HG03460 (cell line): ENCODE measurements around the gene FRAT2.
A peak's percentile ranks its signal among the peaks of the same experiment; 100 is the strongest.

ENCODE experiments used
- ATAC-seq: cut with Tn5 transposase; IDR thresholded peaks from one replicate; pipeline ENCODE4 v1.9.1; 2021; ENCODE audit not compliant: unreplicated experiment

Gene FRAT2

GRCh38 chr10:97334370-97335175 is at the start of gene FRAT2:
Gene FRAT2, minus strand, starts transcription at chr10:97334729. Its CDS starts 157 bp downstream, at chr10:97334572.
- peak; percentile 80 for ATAC-seq

DNA sequence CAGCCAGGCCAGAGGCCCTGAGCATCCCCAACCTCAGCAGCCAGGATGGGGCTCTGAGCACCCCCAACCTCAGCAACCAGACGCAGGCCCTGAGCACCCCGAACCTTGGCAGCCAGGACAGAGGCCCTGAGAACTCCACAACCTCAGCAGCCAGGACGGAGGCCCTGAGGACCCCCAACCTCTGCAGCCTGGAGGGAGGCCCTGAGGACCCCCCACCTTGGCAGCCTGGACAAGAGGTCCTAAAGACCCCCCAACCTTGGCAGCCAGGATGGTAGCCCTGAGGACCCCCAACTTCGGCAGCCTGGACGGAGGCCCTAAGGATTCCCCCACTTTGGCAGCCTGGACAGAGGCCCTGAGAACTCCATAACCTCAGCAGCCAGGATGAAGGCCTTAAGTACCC is 49.6 kb upstream of the FRAT2 start:
- no peak for ATAC-seq

DNA sequence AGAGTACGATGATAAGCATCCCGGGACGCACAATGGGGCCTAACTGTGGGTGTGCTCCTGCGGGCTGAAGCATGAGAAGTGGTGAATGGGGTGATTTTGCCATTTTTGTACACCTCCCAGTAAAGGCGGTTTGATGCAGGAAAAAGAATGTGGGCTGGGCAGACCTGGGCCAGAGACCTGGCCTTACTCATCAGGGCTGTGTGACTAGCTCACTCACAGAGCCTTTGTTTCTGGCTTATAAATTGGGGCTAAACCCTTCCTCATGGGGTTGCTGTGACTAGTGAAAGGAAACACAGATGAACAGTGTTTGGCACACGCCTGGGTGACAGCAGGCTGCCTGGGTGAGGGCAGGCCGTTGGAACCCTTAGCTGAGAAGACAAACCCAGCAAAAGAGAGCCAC is 48.6 kb upstream of the FRAT2 start:
- ATAC-seq = no peak

GRCh38 chr10:97381626-97382025 is 47.1 kb upstream of the FRAT2 start:
- no peak for ATAC-seq

- ATAC-seq = no peak
Observed at GRCh38 chr10:97380516-97380915, 46.0 kb upstream of the FRAT2 start.

GRCh38 chr10:97378933-97379921 is 44.7 kb upstream of the FRAT2 start:
- ATAC-seq = no peak

DNA sequence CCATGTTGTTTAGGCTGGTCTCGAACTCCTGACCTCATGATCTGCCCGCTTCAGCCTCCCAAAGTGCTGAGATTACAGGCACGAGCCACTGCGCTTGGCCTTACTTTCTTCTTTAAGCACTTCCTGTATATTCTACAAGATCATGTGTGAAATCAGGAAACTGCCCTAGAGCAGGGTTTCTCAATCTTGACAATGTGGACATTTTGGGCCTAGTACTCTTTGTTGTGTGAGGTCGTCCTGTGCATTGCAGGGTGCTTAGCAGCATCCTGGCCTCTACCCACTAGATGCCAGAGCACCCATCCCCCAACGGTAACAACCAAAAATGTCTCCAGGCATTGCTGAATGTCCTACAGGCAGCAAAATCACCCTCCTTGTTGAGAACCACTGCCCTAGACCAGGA is 41.9 kb upstream of the FRAT2 start:
- ATAC-seq = no peak

DNA sequence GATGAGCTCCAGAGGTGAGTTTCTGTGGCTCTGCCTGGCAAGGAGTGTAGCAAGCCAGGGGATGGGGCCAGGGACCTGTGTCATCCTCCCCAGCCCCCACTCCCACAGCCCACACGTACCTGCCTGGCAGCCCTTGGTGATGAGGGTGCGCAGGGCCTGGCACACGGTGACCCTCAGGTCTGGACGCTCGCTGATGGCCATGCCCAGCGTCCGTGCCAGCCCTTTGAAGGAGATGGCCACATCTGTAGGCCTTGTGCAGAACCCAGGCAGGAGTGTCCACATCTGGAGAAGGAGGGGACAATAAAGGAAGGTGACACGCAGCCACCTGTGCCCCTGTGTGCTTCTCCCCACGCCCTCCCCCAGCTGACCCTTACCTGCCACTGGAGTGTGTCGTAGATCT is 38.9 kb upstream of the FRAT2 start:
- ATAC-seq = no peak

DNA sequence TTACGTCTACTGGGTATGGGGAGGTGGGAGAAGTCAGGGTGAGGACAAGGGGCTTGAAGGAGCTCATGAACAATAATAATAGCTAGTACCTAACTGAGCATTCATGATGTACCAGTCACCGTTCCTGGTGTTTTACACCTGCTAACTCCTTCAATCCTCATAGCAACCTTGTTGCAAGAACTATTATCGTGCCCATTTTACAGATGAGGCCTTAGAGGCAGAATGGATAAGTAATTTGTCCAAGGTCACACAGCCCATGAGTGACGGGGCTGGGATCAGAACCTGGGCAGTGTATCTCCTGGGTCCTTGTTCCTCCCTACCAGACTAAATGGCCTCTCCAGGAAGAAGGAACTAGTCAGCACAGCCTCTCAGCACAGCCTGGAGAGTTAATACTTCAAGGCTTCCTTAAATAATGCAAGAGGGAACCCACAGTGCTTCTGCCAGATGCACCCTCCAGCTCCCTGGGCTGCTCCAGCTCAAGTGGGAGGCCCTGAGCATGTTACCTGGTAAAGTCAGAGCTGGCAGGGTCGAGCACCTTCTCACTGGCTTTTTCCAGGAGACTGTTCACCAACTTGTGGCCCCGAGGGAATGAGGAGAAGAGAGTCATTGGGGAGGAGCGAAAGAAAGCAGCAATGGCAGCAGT is 37.8 kb upstream of the FRAT2 start:
- ATAC-seq = no peak

GRCh38 chr10:97371696-97372095 is 37.2 kb upstream of the FRAT2 start:
- ATAC-seq = no peak

- ATAC-seq = no peak
Observed at GRCh38 chr10:97367126-97367649, 32.7 kb upstream of the FRAT2 start.

- no peak for ATAC-seq
Observed at GRCh38 chr10:97366572-97366971, 32.0 kb upstream of the FRAT2 start.

DNA sequence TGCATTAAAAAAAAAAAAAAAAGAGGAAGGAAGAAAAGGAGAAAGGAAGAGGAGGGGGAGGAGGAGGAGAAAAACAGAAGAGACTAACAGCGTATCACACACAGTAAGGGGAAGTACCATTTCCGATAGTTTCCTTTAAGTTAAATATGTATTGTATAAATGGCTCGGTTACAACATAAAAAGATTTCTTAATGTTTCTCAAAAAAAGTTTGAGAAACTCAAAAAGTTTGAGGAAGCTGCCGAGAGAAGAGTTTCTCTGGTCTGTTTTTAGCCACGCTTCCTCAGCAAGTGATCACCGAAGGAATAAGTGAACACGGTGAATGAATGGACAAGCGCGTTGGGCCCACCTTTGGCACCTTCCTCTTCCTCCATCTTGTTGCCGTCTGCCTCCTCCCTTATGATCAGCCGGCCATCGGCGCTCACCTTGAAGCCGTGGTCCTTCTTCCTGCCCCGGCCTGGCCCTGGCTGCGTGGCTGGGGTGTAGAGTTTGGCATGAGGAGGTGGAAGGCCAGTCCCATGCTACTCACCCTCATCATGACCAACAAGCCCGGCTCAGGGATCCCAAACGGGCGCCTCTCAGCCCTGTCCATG is 31.3 kb upstream of the FRAT2 start:
- ATAC-seq = no peak

- ATAC-seq = no peak
Observed at GRCh38 chr10:97363071-97363470, 28.5 kb upstream of the FRAT2 start.

- ATAC-seq = no peak
Observed at GRCh38 chr10:97362310-97363033, 27.9 kb upstream of the FRAT2 start.

GRCh38 chr10:97361537-97361901 is 27.0 kb upstream of the FRAT2 start:
- no peak for ATAC-seq

DNA sequence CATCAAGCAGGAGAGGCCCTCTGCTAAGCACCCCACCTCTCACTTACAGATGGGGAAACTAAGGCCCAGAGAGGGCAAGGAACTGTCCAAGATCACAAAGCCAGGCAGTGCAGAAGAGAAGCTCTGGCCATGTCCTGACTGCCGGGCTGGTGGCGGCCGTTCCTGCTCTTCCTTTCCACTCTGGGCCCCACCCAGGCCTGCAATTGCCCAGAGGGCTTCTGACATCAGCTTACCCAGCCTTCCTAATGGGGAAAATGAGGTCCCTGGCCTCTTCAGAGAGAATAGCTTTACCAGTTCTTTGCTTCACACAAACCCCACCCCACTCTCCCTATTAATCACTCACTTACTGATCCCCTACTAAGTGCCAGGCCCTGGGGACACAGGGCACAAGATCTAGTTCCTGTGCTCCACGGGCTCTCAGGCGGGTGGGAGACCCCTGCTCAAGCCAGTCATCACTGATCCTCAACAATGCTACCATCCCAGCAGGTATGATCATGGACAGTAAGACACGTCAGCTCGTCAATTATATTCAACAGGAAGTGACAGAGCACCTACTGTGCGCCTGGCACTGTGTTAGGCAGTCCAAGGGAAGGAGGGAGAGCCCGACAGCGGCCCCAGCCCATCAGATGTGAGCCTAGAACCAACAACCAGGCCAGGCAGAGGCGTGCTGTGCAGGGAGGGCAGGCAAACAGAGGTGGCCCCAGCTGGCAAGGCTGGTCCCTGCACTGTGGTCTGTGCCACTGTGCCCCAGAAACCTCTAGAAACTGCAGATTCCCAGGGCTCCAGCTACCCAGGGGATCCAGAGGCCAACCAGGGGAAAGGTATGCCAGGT is 26.4 kb upstream of the FRAT2 start:
- no peak for ATAC-seq

DNA sequence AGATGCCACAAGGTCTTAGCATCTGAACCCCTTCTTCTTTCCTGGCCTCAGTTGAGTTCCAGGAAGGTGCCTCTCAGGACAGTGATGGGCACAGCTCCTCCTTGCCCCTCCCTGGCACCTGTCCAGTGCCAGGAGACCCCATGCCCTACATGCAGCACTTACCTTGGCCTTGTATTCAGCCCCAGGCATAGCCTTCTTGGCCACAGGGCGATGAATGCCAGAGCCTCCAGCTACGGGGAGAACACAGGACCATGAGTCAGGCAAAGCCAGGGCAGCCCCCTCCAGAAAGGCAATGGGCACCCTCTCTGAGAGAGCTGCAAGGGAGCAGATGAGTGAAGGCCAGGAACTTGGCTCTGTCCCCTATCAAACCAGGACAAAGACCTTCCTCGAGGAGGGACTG is 24.3 kb upstream of the FRAT2 start:
- no peak for ATAC-seq

DNA sequence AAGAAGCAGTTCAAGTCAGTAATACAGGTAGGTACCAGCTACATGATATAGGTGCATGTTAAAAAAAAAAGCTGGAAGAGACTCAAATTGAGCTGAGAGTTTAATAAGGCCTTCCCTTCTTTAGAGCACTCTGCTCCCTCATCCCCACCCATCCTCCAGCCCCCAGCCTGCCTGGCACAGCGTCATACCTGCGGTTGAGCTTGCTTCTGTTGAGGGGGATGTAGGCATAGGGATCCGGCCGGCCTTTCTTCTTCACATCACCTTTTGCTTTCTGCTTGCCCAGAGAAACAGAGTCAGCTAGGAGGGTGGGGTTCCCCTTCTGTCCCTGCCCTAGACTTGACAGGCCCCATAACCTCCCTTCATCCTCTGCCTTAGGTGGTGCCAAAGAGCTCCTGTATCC is 23.8 kb upstream of the FRAT2 start:
- ATAC-seq = no peak
